ENCODE results near the gene SPTY2D1.
A peak's percentile ranks its signal among the peaks of the same experiment; 100 is the strongest.
"Not testable (repeated sequence)": the region's sequence is repeated elsewhere in the genome, so short reads cannot be mapped to it uniquely, and the experiment has no call there.

Gene SPTY2D1

DNA sequence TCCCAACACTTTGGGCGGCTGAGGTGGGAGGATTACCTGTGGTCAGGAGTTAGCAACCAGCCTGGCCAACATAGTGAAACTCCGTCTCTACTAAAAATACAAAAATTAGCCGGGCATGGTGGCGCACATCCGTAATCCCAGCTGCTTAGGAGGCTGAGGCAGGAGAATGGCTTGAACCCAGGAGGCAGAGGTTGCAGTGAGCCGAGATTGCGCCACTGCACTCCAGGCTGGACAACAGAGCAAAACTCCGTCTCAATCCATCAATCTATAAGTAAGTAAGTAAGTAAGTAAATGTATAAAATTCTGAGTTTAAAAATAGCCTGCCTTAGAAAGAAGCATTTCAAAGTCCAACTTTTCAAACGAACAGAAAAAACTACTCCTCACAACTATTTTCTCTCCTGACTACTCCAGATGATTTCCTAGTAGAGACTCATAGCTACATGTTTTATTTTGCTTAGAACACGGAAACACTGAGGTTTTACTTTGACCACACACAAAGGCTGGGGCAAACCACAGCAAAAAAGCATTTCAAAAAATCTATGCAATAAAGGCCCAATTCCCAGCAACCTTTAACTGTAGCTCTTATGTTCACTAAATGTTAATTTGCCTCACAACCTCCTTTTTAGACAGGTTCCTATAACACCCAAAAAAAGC is 16.3 kb downstream of the SPTY2D1 start:
- FAIRE-seq = no peak

- FAIRE-seq = no peak
These were observed 18.3 kb downstream of the SPTY2D1 start for GRCh38 chr11:18615628-18616392.

GRCh38 chr11:18614667-18615066 is 19.5 kb downstream of the SPTY2D1 start:
- FAIRE-seq = no peak

GRCh38 chr11:18612394-18612793 is 21.7 kb downstream of the SPTY2D1 start:
- no peak for FAIRE-seq

GRCh38 chr11:18611196-18611595 is 22.9 kb downstream of the SPTY2D1 start:
- FAIRE-seq = no peak

- no peak for FAIRE-seq
These were observed 25.8 kb downstream of the SPTY2D1 start for GRCh38 chr11:18608376-18608775.

DNA sequence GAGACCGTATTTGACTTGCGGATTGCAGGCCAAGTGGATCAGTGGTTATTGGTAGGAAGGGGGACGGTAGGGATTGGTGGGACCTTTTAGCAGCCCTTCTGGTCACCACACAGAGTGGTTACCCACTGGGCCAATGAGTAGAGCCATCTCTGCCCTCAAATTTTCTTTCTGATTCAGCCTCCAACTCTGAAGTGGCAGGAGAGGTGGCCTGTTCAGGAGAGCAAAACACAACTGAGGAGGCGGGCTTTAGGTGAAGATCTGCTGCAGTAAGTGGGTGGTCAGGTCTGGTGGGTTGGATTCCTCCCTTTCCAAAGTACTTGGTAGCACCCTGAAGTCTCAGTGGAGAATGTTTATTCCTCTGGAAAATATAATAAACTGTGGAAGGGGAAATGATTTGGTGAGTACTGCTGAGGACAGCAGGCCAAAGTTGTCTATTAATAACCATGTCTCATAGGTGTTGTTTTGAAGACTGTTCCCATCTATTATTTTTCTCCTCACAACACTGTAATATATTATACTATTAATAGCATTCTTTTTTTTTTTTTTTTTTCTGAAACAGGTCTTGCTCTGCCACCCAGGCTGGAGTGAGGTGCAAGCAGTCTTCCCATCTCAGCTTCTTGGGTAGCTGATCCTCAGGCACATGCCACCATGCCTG is 33.1 kb downstream of the SPTY2D1 start:
- no peak for FAIRE-seq

DNA sequence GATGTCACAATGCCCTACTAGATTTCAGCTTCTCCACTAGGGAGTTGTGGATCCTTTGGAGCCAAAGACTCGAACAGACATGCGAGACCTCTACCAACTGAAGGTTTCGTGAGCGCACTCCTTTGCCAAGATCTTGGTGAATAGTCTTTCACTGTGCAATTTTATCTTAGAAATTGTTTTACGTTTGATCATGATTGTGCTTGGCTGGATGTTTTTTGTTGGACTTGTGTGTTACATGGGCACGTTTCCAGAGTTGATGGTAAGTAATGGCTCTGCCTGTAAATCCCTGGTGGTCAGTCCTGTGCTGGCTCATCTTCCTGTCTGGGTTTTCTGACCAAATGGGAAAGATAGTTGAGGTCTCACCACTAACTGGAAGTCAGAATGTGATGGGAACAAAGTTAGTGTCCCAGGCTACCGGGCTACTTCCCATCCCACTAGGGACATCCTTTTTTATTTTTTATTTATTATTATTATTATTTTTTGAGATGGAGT is 34.4 kb downstream of the SPTY2D1 start, which contains the start of gene MISFA:
MISFA (plus strand) TSS at position 51 of the 492 bp plus-strand sequence; CDS start at position 191, 140 bp downstream.
- no peak for FAIRE-seq

GRCh38 chr11:18594999-18595749 is 39.0 kb downstream of the SPTY2D1 start:
- no peak for FAIRE-seq

- not testable (repeated sequence) for FAIRE-seq
These were observed 40.1 kb downstream of the SPTY2D1 start for GRCh38 chr11:18594088-18594487.

GRCh38 chr11:18590571-18590970 is 43.6 kb downstream of the SPTY2D1 start:
- FAIRE-seq = no peak

DNA sequence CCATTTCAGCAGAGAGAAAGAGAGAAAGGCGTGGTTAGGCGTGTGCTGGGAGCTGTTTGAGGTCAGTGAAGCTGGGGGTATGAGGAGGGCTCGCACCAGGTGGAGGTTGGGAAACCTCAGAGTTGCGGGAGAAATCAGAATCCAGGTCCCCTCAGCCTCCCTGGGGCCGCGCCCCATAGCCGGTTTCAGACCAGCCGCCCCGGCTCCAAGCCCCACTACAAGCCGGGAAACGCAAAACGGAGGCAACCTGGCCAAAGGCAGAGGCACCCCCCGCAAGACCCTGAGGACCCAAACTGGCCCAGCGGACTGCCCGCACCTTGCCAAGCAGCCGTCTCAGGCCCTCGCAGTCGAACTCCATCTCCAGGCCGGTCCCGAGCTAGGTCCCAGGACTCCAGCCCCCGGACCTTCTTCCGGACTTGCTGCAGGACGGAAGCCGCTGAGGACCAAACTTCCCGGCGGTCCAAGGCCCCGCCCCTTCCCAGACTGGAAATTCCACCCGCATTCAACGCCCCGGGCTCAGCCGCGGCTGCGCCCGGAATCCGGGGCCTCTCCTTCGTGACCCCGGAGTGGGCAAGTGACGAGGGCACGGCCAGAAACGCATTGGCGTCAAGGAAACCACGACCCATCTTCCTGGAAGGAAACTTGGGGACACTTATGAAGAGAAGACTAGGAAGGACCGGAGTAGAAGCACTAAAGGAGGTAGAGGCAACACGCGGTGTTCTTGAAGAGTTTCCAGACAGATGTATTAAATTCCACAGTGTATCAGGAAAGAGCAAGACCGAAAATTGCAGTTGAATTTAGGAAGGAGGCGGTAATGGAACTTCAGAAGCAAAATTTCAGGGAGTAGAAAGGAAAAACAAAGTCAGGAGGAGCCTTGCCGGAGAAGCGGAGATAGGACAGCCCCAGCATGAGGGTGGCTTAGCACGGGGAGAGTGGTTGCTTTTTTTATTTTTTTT is 45.6 kb downstream of the SPTY2D1 start, which contains the start of gene UEVLD:
UEVLD (minus strand) TSS at position 438 of the 956 bp plus-strand sequence; CDS start at position 358, 80 bp downstream.
- peak; percentile 37 for FAIRE-seq

GRCh38 chr11:18581825-18582224 is 52.3 kb downstream of the SPTY2D1 start:
- FAIRE-seq = no peak

DNA sequence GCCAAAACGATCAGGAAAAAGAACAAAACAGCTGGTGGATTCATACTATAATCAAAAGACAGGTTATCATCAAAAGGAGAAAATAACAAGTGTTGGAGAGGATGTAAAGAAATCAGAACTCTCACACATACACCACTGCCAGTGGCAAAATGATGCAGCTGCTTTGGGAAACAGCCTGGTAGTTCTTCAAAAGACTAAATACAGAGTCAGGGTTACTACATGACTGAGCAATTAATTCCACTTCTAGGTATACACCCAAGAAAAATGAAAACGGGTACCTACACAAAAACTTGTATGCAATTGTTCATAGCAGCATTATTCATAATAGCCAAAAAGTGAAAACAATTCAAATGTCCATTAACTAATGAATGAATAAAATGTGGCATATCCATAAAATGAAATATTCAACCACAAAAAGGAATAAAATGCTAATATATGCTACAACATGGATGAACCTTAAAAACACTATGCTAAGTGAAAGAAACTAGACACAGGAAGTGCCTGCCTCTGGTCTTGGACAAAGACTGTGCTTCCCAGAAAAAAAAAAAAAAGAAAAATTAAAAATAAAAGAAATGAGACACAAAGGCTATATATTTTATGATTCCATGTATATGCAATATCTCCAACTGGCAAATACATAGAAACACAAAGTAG is 53.9 kb downstream of the SPTY2D1 start:
- no peak for FAIRE-seq

DNA sequence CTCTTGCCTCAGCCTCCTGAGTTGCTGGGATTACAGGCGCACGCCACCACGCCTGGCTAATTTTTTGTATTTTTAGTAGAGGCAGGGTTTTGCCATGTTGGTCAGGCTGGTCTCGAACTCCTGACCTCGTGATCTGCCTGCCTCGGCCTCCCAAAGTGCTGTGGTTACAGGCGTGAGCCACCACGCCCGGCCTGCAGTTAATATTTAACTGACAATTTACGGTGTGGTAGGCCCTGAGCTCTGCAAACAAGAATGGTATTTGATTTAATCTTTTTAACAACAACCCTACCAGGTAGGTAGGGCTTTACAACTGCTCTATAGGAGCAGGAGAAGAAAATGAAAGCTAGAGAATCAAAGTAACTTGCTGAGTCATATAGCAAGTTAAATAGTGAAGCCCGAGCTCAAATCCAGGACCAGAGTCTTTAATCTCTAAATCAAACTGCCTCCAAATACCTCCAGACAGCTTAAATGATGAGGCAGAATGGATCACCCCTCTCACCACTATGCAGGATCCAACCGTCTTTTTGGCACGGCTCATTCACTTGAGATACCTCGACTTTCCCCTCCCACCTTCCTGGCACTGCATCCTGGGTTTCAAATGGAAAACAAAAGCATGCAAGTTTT is 55.1 kb downstream of the SPTY2D1 start:
- no peak for FAIRE-seq

GRCh38 chr11:18575361-18575760 is 58.8 kb downstream of the SPTY2D1 start:
- no peak for FAIRE-seq

DNA sequence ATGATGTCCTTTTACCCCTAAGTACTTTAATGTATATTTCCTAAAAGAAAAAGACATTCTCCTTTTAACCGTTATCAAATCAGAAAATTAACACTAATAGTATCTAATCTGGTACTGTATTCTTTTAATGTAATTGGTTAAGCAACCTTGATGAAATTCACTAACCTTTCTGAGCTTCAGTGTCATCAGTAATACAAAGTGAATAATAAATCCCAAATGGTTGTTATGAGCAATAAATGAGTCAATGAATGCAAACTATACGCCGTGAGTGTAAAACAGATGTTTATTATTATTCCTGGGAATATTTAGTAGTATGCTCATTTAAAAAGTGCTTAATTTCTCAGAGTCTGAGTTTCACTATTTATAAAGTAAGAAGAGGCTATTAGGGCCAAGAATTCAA is 67.1 kb downstream of the SPTY2D1 start:
- FAIRE-seq = no peak

GRCh38 chr11:18566406-18566805 is 67.7 kb downstream of the SPTY2D1 start:
- FAIRE-seq = no peak

DNA sequence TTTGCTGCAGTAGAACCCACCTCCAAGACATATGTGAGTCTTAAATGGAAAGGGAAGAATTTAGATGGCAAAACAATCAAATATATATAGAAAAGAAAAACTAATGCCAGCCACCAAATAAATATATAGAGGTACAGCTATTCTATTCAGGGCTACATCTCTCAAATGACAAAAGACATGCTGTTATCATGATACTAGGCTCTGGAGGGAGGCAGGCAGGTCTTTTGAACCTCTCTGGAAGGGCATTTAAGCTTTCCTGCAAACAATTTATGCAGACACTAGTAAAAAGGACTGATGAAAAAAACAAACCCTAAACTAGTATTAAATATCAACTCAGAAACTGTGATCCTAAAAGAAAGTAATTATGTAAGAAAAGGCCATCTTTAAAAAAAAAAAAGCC is 70.0 kb downstream of the SPTY2D1 start:
- FAIRE-seq = no peak

DNA sequence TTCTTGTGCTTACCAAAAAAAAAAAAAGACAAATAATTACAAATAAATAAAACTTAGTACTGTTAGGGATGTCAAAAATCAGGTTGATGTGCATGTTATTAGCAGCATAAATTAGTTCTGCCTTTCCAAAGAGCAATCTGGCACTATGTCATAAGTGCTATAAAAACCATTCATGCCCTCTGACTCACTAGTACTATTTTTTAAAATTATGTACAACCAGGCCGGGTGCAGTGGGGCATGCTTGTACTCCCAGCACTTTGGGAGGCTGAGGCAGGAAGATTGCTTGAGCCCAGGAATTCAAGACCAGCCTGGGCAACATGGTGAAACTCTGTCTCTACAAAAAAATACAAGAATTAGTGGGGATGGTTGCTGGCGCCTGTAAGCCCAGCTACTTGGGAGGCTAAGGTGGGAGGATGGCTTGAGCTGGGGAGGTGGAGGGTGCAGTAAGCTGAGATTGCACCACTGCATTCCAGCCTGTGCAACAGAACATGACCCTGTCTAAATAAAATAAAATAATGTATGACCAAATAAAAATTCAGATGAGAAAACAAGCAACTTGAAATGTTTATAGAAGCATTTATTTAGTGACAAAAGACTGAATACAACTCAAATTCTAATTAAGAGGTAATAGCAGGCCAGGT is 70.9 kb downstream of the SPTY2D1 start:
- no peak for FAIRE-seq

All from endometrium (tissue), 2 donors.